HTR-8/SVneo (cell line): ENCODE data around the gene BICC1.
"Not testable (repeated sequence)": the region's sequence is repeated elsewhere in the genome, so short reads cannot be mapped to it uniquely, and the experiment has no call there.

Experiments used
- DNase-seq: peaks from one replicate; pipeline ENCODE4 v3.0.0; 2011; ENCODE audit warnings: low spot score, mixed read lengths; ENCODE audit not compliant: insufficient read length
- FAIRE-seq: peaks from 2 replicates; lab custom pipeline; 2011; peaks lifted over from hg19 to GRCh38; lab: Jason Lieb, UNC

BICC1 gene

GRCh38 chr10:58830697-58831096 lies 318.0 kb downstream of the BICC1 start:
- no peak for DNase-seq
- FAIRE-seq = no peak

GRCh38 chr10:58833771-58834561 lies 321.3 kb downstream of the BICC1 start:
- FAIRE-seq = no peak

GRCh38 chr10:58836176-58836700 lies 323.6 kb downstream of the BICC1 start:
- DNase-seq = no peak
- no peak for FAIRE-seq

More at GRCh38 chr10:58833771-58834561, 321.3 kb downstream of the BICC1 start:
- DNase-seq = no peak

GRCh38 chr10:58836991-58837575 lies 324.4 kb downstream of the BICC1 start:
- DNase-seq = no peak
- no peak for FAIRE-seq

- DNase-seq (no peak), FAIRE-seq (no peak)
Observed at GRCh38 chr10:58837826-58838225, 325.2 kb downstream of the BICC1 start.

- DNase-seq (no peak), FAIRE-seq (no peak)
Observed at GRCh38 chr10:58838561-58839208, 326.0 kb downstream of the BICC1 start.

GRCh38 chr10:58839771-58840170 lies 327.1 kb downstream of the BICC1 start:
- FAIRE-seq (no peak), DNase-seq (no peak)

- FAIRE-seq = no peak
- DNase-seq = no peak
Observed at GRCh38 chr10:58840840-58841435, 328.3 kb downstream of the BICC1 start.

GRCh38 chr10:58842860-58843376 lies 330.2 kb downstream of the BICC1 start:
- FAIRE-seq = no peak

GRCh38 chr10:58843760-58844159 lies 331.1 kb downstream of the BICC1 start:
- DNase-seq (no peak), FAIRE-seq (no peak)

More at GRCh38 chr10:58842860-58843376, 330.2 kb downstream of the BICC1 start:
- no peak for DNase-seq

GRCh38 chr10:58844680-58845079 lies 332.0 kb downstream of the BICC1 start:
- DNase-seq (no peak), FAIRE-seq (no peak)

GRCh38 chr10:58846856-58847255 lies 334.2 kb downstream of the BICC1 start:
- FAIRE-seq (no peak), DNase-seq (no peak)

GRCh38 chr10:58851606-58852005 lies 338.9 kb downstream of the BICC1 start:
- FAIRE-seq (no peak), DNase-seq (no peak)

GRCh38 chr10:58853668-58854067 lies 341.0 kb downstream of the BICC1 start:
- no peak for DNase-seq
- FAIRE-seq = no peak

GRCh38 chr10:58854811-58855210 lies 342.1 kb downstream of the BICC1 start:
- DNase-seq = no peak
- FAIRE-seq = no peak

- peak; percentile 23 for FAIRE-seq
- DNase-seq = peak; percentile 85
Observed at GRCh38 chr10:58856508-58857240, 344.0 kb downstream of the BICC1 start.

- FAIRE-seq = no peak
- no peak for DNase-seq
Observed at GRCh38 chr10:58857251-58857805, 344.7 kb downstream of the BICC1 start.

- FAIRE-seq = not testable (repeated sequence)
Observed at GRCh38 chr10:58858123-58858522, 345.5 kb downstream of the BICC1 start.

GRCh38 chr10:58859526-58859925 lies 346.9 kb downstream of the BICC1 start:
- FAIRE-seq = no peak

More at GRCh38 chr10:58858123-58858522, 345.5 kb downstream of the BICC1 start:
- not testable (repeated sequence) for DNase-seq

More at GRCh38 chr10:58859526-58859925, 346.9 kb downstream of the BICC1 start:
- no peak for DNase-seq
